ENCODE measurements around the gene HOXA10.
A peak's percentile ranks its signal among the peaks of the same experiment; 100 is the strongest.

The HOXA10 gene

DNA sequence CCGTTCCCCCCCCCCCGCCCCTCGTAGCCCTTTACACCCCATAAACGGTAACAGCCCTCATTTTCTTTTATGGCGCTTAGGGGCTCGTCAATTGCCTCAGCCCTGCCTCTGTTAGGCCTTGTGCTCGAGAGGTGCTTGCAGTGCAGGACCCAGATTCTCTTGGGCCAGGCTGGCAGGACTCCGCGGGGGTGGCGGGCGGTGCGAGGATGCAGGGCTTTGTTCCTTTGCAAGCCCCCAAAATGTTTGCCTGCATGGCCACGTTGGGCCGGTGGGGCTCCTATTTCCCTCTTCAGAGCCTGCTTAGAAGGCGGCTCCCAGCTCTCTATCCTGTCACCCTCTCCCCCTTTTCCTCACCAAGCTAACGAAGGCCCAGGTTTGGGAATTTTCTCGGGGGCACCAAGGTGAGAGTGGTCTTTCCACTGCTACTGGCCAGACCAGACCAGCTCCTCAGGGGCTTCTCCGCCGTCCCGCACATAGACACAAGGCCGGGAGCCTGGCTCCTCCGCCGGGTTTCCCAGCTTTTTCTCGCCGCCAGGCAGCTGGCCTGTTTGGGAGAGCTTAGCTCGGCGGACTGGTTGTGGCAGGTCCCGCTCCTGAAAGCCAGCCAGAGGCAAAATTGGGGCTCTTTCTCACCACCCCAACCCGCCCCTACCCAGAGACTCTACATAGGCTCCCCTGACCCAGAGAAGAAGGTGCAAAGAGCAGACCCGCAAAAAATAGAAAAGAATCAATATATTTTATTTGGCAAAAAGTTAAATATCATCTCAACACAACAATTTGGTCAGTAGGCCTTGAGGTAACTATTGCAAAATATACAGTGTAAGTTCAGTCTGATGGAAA is 12.2 kb downstream of the HOXA10 start:
- TF ChIP-seq, protein P1, sequence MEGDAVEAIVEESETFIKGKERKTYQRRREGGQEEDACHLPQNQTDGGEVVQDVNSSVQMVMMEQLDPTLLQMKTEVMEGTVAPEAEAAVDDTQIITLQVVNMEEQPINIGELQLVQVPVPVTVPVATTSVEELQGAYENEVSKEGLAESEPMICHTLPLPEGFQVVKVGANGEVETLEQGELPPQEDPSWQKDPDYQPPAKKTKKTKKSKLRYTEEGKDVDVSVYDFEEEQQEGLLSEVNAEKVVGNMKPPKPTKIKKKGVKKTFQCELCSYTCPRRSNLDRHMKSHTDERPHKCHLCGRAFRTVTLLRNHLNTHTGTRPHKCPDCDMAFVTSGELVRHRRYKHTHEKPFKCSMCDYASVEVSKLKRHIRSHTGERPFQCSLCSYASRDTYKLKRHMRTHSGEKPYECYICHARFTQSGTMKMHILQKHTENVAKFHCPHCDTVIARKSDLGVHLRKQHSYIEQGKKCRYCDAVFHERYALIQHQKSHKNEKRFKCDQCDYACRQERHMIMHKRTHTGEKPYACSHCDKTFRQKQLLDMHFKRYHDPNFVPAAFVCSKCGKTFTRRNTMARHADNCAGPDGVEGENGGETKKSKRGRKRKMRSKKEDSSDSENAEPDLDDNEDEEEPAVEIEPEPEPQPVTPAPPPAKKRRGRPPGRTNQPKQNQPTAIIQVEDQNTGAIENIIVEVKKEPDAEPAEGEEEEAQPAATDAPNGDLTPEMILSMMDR (IDR thresholded peaks at IDR 0.05; ENCODE audit: extremely low read depth, missing control alignments), result no peak
- DNase-seq (ENCODE audit: low spot score), result no peak

DNA sequence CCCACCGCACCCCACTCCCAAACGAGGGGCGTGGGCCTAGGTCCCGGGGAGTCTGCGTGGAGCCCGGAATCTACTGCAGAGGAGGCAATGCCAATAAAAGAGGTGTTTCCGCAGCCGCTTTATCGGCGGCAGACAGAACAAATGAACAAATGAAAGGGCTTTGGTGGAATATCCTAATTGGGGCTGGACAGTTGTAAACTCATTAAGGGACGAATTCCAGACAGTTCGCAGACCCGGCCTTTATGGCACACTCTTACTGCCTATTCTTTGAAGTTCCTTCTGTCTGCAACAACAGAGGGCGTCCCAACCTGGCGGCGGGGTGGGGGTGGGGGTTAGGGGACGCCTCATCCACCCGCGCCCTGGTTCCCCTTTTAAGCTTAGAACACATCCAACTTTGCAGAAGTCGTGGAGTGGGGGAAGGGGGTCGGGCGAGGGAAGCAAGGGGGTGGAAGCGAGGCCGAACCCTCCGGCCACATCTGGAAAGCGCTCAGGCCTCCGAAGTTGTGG is 12.9 kb downstream of the HOXA10 start:
- TF ChIP-seq, protein P1 (IDR thresholded peaks at IDR 0.05; ENCODE audit: extremely low read depth, missing control alignments), result no peak
- no peak for DNase-seq (ENCODE audit: low spot score)

DNA sequence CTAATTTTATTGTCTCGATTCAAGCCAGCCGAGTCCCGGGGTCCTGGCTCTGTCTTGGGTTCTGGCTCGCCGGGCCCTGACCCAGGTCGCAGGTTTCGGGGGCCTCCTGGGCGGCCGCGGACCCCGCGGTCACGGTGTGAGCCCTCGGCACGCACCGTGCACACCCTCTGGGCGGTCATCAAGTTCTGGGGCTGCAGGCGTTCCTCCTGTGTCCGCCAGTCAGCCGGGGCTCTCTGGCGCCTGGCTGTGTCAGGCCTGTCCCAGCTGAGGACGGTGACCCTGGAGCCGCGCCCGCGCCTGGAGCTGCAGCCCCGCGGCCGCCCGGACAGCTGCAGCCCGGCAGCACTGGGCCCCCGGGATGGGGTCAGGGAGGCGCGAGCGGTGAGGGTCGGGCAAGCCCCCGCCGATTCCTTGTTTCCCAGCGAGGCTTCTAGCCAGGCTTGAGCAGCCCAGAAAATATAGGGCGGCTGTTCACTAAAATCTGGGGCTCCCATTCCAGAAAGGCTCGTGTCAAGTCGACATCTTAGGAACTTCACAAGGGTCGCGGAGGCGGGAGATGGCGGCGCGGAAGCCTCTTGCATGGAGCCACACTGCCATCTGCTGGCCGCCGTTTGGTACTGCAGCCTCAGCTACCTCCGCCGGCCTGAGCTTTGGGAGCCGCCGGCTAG is 13.4 kb downstream of the HOXA10 start:
- peak; percentile 91 for DNase-seq (ENCODE audit: low spot score)
- TF ChIP-seq, protein P1 (IDR thresholded peaks at IDR 0.05; ENCODE audit: extremely low read depth, missing control alignments), result peak; percentile 98

DNA sequence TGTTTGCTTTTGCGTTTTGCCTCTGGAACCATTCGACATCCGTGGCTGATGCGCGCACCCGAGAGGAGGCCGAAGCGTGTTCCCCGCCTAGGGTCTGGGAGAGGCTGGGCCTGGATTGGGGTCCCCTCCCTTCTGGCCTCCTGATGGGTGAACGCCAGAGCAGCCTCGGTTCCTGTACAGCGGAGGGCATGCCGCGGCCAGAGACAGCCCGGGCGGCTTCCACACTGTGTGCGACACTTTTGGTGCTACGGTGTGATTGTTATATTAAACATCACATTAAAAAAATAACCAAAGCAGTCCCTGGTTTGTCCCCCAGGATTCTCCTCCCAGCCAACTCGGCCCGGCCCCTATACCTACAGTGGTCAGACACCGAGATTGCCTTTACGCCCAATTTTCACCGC is 14.0 kb downstream of the HOXA10 start:
- no peak for DNase-seq (ENCODE audit: low spot score)

DNA sequence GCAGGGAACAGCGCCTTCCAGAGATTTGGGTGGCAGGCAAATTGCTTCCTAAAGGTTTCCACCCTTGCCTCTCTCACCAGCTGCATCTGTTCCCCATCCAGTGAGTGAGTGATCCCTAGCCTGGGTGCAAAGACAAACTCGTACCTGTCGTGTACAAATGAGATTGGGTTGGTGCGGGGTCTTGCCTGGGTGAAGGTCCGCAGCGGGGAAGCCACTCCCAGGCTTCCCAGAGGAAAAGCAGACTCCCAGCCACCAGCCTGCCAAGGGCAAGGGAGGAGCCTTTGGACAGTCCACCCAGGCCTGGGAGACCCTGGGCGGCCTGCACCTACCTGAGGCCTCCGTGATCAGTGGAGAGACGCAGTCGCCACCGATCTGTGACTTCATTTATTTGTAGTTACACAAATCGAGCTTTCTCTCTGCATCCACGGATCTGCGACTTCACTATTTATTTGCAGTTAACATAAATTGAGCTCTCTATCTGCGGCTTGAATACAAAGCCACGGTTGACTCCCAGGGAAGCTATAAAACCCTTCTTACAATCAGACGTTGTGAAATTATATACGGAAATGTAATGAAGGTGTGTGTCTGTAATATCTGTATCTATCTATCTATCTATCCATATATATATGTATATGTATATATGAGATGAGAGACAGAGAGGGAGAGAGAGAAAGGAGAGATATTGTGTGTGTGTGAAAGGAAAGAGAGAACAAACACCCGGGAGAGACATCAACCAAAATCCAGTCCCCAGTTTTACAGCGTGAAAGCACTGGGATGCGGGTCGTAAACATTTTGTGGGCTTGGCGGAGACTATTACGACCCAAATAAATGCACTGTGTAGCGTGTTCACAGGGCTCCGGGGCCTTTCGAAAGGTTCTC is 14.6 kb downstream of the HOXA10 start:
- DNase-seq (ENCODE audit: low spot score), result no peak
- TF ChIP-seq, protein P1 (IDR thresholded peaks at IDR 0.05; ENCODE audit: extremely low read depth, missing control alignments), result no peak

More for the DNA sequence above, 14.0 kb downstream of the HOXA10 start:
- TF ChIP-seq, protein P1 (IDR thresholded peaks at IDR 0.05; ENCODE audit: extremely low read depth, missing control alignments), result no peak

DNA sequence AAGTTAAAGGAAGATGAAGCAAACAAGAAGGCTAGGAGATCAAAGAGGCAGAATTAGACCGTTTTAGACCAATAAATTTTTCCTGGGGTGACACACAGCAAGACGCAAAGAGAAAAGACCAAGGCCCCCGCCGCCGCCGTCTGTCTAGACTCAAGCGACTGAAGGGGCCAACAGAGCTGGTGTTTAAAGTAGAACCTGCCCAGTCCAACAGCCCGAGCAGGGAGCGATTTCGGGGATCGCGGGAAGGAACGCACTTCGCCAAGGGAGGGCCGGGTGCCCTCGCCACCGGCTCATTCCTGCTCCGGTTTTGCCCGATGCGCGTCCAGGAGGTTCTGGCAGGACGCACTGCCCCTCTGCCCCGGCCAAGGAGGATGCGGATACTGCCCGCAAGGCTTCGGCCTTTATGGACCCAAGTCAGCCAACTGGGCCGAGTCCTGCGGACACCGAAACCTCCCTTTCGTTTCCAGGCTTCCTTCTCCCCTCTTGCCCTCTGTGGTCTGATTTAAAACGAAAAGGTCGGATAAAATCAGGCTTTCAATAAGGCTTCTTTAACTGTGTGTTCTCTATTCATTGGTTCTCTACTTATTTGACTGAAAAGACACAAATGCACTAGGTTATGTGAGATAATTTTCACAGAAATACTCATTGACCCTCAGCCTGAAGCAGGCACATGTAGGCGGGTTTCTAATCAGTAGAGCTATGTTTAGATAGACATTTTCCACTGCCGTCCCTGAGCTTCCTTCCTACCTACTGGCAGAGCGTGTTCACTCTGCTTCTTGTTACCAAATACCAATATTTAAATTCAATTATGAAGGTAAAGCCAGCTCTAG is 15.5 kb downstream of the HOXA10 start:
- TF ChIP-seq, protein P1 (IDR thresholded peaks at IDR 0.05; ENCODE audit: extremely low read depth, missing control alignments), result no peak
- no peak for DNase-seq (ENCODE audit: low spot score)

Data from GM20000 (cell line).